Osteoblast (primary cell): Measurements from ENCODE around the gene DGKQ. TPM values are rescaled to one million over a fixed set of nuclear protein-coding genes. Genes with fewer than 3 reads are reported as not detected.

Source experiments
- DNase-seq: peaks from one replicate; pipeline ENCODE4 v3.0.0; 2011; ENCODE audit warnings: low spot score, mixed read lengths; ENCODE audit not compliant: insufficient read length; ENCODE audit errors: missing footprints
- H2AFZ ChIP-seq: 2 replicates; pipeline ENCODE4 v1.6.0; 2011; ENCODE audit warnings: mild to moderate bottlenecking, low read length
- H3K27ac ChIP-seq: 2 replicates; pipeline ENCODE4 v1.5.1; 2011; ENCODE audit warnings: mild to moderate bottlenecking, low read depth, low read length, moderate library complexity
- H3K27me3 ChIP-seq: 2 replicates; pipeline ENCODE4 v1.6.0; 2012; ENCODE audit warnings: mild to moderate bottlenecking, control low read depth, inconsistent platforms, low read length, moderate library complexity; ENCODE audit not compliant: insufficient read depth
- H3K36me3 ChIP-seq: 2 replicates; pipeline ENCODE4 v1.5.1; 2011; ENCODE audit warnings: mild to moderate bottlenecking, low read length, control low read depth, moderate library complexity; ENCODE audit not compliant: insufficient read depth
- H3K4me1 ChIP-seq: 2 replicates; pipeline ENCODE4 v1.5.1; 2011; ENCODE audit warnings: mild to moderate bottlenecking, low read length, control low read depth, moderate library complexity; ENCODE audit not compliant: insufficient read depth
- H3K4me2 ChIP-seq: 2 replicates; pipeline ENCODE4 v1.6.0; 2011; ENCODE audit warnings: mild to moderate bottlenecking, low read length; ENCODE audit not compliant: insufficient read depth
- H3K4me3 ChIP-seq: fragments of 200-600 bp; sonication (generic); 3 replicates; pipeline ENCODE4 v1.5.1; 2012; ENCODE audit warnings: mild to moderate bottlenecking, low read length, inconsistent platforms; ENCODE audit not compliant: insufficient read depth
- H3K79me2 ChIP-seq: 2 replicates; pipeline ENCODE4 v1.6.0; 2012; ENCODE audit warnings: mild to moderate bottlenecking, low read length, control low read depth, inconsistent platforms; ENCODE audit not compliant: insufficient read depth
- H3K9me3 ChIP-seq: 2 replicates; pipeline ENCODE4 v1.5.1; 2011; ENCODE audit warnings: low read depth, low read length, control low read depth
- H4K20me1 ChIP-seq: 2 replicates; pipeline ENCODE4 v1.6.0; 2012; ENCODE audit warnings: mild to moderate bottlenecking, low read length, control low read depth; ENCODE audit not compliant: insufficient read depth
- CTCF ChIP-seq: IDR thresholded peaks from 2 replicates; pipeline ENCODE4 v1.5.1; 2011; ENCODE audit warnings: mild to moderate bottlenecking, low read depth, low read length, moderate library complexity; ENCODE audit errors: extremely low read depth
- total RNA-seq: library from RNA; depleted of rRNA; stranded (reverse); fragments of >200 nt; gene quantifications from 2 replicates; pipeline ENCODE4 v1.2.3, GENCODE V29; 2012

The DGKQ gene
- total RNA-seq, 1 donor, result 15.2 TPM

GRCh38 chr4:912548-913279 is 60.7 kb downstream of the DGKQ start:
- Histone ChIP-seq H3K79me2 (peaks cover 89% of the 10 kb centered on the region), H3K4me1 (no peaks in the 10 kb centered on the region), H3K27ac (no peak overlapping the region)

GRCh38 chr4:911871-912490 is 61.4 kb downstream of the DGKQ start:
- Histone ChIP-seq H3K79me2 (peaks cover 89% of the 10 kb centered on the region), H2AFZ (no peak overlapping the region), H3K36me3 (no peaks in the 10 kb centered on the region), H3K4me1 (no peaks in the 10 kb centered on the region), H3K4me2 (no peak overlapping the region), H3K27ac (no peak overlapping the region), H4K20me1 (peaks cover 29% of the 10 kb centered on the region), H3K9me3 (no peaks in the 10 kb centered on the region), H3K27me3 (no peaks in the 10 kb centered on the region), H3K4me3 (no peak overlapping the region)
- TF ChIP-seq CTCF, result no peak
- peak; percentile 65 for DNase-seq

More at GRCh38 chr4:912548-913279, 60.7 kb downstream of the DGKQ start:
- Histone ChIP-seq H2AFZ (no peak overlapping the region), H3K9me3 (no peaks in the 10 kb centered on the region), H3K4me2 (no peak overlapping the region), H3K36me3 (no peaks in the 10 kb centered on the region), H4K20me1 (peaks cover 35% of the 10 kb centered on the region), H3K27me3 (no peaks in the 10 kb centered on the region), H3K4me3 (no peak overlapping the region)
- no peak for DNase-seq
- TF ChIP-seq CTCF, result no peak

GRCh38 chr4:911221-911751 is 62.1 kb downstream of the DGKQ start:
- Histone ChIP-seq H2AFZ (no peak overlapping the region), H3K4me2 (no peak overlapping the region), H3K9me3 (no peaks in the 10 kb centered on the region), H3K27me3 (no peaks in the 10 kb centered on the region), H3K79me2 (peaks cover 89% of the 10 kb centered on the region), H3K4me1 (no peaks in the 10 kb centered on the region), H3K4me3 (no peak overlapping the region), H4K20me1 (peaks cover 22% of the 10 kb centered on the region), H3K36me3 (no peaks in the 10 kb centered on the region), H3K27ac (no peak overlapping the region)
- no peak for DNase-seq
- no peak for TF ChIP-seq CTCF
